NCI-H510A treated with DMSO at 0.1 percent for 48 hours (cell line): ENCODE data around the gene SF3A1.

Experiments used
- DNase-seq: peaks from one replicate; lab custom pipeline; 2025; lab: John Stamatoyannopoulos, UW

Gene SF3A1

GRCh38 chr22:30286813-30287647, 69.7 kb downstream of the SF3A1 start:
- peak; percentile 9 for DNase-seq

DNA sequence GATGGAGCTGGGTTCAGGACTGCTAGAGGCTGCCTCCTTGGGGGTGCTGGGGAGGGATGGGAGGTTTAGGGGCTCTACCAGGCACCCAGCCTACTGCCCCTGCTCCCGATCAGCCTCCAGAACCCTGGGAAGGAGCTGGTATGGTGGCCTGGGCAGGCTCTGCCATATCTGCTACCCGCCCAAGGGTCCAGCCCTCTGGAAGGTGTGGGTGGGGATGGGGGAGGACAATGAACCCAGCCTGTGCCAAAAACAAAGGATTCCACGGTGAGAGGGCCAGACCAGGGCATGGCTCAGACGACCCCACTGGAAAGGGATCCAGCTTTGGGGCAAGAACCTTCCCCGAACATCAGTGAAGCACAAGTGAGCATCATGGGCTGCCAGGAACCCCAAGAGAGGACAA, 70.4 kb downstream of the SF3A1 start:
- DNase-seq, result no peak

GRCh38 chr22:30285846-30286200, 70.9 kb downstream of the SF3A1 start:
- no peak for DNase-seq

GRCh38 chr22:30285176-30285845, 71.4 kb downstream of the SF3A1 start:
- no peak for DNase-seq

DNA sequence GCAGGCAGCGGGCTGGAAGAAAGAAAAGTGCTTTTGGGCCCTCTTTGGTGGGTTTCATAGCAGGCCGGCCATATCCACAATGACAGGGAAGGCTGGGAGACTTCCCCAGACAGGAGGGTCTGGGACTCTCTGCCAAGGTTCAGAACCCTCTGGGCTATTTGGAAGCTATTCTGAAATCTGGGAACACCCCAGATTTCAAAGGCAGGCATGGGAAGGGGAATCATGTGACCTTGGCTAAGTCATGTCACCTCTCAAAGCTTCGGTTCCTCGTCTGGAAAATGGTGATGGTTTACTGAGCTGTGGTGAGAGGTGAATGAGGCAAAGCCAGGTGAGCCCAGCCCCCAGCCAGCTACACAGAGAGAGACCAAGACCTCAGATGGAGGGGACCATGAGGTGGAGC, 72.0 kb downstream of the SF3A1 start:
- no peak for DNase-seq

- no peak for DNase-seq
These were observed 72.5 kb downstream of the SF3A1 start for GRCh38 chr22:30284172-30284571.

- DNase-seq, result no peak
These were observed 73.4 kb downstream of the SF3A1 start for GRCh38 chr22:30283342-30283741.

DNA sequence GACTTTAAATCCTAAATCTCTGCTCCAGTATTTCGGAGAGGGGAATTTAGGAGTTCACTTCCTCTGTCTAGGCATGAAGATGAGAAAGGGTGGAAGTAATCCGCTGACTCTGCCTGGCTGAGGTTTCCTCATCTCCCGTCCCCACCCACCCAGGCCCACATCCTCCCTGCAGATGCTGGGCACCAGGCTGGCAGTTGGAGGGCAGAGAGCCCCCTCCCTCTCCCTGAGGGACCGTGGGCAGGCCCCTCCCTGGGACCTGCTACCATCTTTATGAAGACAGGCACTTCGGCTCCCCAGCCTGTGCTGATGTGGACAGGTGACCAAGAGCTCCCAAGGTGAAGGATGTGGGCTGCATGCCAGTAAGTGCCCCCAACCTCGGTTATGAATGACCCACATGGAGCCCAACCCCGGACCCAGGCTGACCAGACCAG, 74.1 kb downstream of the SF3A1 start:
- no peak for DNase-seq
